Activated T-cell treated with anti-CD3 and anti-CD28 coated beads, Interleukin-2, amount 50 U/mL, for 4 hours (primary cell): ENCODE results near the gene ELF5. TPM values are rescaled to one million over a fixed set of nuclear protein-coding genes. Genes with fewer than 3 reads are reported as not detected.

ENCODE experiments used
- ATAC-seq, 2 donors: fragments of 200-7000 bp; cut with Tn5 transposase; one replicate each; pipeline ENCODE4 v1.10.0; 2021
- DNase-seq: peaks from one replicate; pipeline ENCODE4 v3.0.0-alpha.2; 2020
- H3K27me3 Mint-ChIP-seq: one replicate; pipeline ENCODE4 v1.8.0; 2021; ENCODE audit warnings: low read depth, mixed read lengths
- H3K36me3 Mint-ChIP-seq: one replicate; pipeline ENCODE4 v1.8.0; 2022; ENCODE audit warnings: mixed read lengths; ENCODE audit not compliant: insufficient read depth
- H3K4me1 Mint-ChIP-seq: one replicate; pipeline ENCODE4 v1.8.0; 2021; ENCODE audit warnings: low read depth, mixed read lengths
- H3K4me3 Mint-ChIP-seq: one replicate; pipeline ENCODE4 v1.8.0; 2021; ENCODE audit warnings: mild to moderate bottlenecking, moderate library complexity, mixed read lengths
- H3K9me3 Mint-ChIP-seq: one replicate; pipeline ENCODE4 v1.8.0; 2021; ENCODE audit warnings: mixed read lengths
- total RNA-seq, 3 donors: library from RNA; stranded (reverse); gene quantifications; one replicate each; pipeline ENCODE4 v1.2.1, GENCODE V29; 2021

The ELF5 gene
- total RNA-seq, 3 donors from 2014 or later, result not detected

DNA sequence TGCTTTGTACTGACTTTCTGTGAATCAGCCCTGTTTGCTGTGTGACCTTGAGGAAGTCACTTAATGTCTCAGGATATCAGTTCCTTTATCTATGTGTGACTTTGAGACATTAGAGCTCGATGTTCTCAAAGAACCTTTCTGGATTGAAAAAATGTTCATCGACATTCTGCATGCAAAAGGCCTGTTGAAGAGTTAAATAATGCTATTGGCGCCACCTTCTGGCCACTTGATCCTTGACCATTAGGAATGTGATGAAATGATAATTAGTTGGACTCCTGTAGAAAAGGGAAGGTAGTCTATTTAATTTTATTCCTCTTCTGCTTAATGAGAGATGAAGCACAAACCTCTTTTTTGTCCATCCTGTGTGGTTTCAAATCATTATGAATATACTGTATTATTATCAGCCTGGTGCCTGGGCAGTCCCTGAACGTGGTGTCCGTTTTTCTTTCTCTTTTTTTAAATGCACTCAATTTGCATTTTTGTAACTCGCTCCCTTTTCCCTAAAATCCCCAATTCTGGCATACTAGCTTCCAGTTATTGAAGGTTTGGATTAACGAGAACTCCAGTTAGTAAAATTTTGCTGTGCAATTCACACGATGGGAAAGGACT is 20.7 kb downstream of the ELF5 start:
- H3K27me3 Mint-ChIP-seq, result peaks cover 5% of the 10 kb centered on the region
- DNase-seq (peak; percentile 26), ATAC-seq (no peak)
- H3K4me3 Mint-ChIP-seq, result no peak overlapping the region
- H3K36me3 Mint-ChIP-seq, result no peaks in the 10 kb centered on the region
- no peaks in the 10 kb centered on the region for H3K9me3 Mint-ChIP-seq
- H3K4me1 Mint-ChIP-seq, result no peaks in the 10 kb centered on the region

DNA sequence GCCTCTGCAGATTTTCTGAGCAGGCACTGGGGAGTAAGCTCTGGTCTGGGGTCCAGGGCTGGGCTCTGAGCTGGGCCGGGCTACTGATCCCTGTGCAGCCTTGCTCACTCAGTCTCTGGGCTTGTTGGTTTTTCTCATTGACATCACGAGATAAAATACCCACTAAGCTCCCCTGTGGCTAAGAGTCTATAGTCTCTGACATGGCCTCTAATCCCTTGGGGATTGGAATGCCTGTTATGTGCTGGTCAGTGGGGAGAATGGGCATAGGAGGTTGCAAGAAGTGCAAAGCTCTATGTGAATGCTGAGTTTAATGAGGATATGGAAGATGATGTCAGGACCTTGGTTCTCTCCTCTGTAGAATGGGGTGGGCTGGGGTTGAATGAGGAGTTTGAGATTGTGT is 23.3 kb downstream of the ELF5 start:
- Mint-ChIP-seq H3K9me3 (no peaks in the 10 kb centered on the region), H3K4me1 (no peaks in the 10 kb centered on the region), H3K36me3 (no peaks in the 10 kb centered on the region), H3K4me3 (no peak overlapping the region), H3K27me3 (peaks cover 3% of the 10 kb centered on the region)
- DNase-seq, result no peak
- ATAC-seq, result no peak

DNA sequence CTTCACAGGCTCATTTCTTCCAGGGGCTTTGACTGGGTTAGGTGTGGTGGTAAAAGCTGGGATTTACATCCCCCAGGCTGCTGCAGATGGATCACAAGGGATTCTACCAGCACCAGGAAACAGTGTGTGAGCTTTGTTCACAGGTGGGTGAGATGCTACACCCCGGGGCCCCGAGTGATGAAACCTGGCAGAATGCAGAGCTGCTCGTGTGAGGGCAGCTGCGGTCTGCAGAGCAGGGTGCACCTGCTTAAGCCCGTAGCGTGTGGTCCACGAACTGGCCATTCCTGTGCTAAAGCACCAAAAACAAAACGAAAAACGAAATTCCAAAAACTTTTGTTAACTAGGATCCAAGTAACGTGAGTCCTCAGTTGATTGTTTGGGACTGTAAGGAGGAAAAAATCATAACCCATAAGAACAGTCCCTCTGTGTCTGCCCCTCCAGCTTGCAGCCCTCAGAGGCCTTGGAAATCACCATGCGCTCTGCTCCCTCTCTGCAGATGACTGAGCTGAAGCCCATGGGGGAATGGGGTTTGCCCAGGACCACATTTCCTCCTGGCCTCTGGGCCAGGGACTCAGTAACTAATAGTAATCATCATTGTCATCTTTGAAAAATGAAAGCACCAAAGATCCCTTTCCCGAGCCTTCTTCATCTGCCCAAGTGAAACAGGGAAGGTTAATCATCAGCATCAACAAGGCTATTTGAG is 24.6 kb downstream of the ELF5 start:
- Mint-ChIP-seq H3K9me3 (no peaks in the 10 kb centered on the region), H3K4me3 (no peak overlapping the region), H3K4me1 (no peaks in the 10 kb centered on the region), H3K36me3 (no peaks in the 10 kb centered on the region), H3K27me3 (no peaks in the 10 kb centered on the region)
- DNase-seq, result no peak
- ATAC-seq, result no peak

DNA sequence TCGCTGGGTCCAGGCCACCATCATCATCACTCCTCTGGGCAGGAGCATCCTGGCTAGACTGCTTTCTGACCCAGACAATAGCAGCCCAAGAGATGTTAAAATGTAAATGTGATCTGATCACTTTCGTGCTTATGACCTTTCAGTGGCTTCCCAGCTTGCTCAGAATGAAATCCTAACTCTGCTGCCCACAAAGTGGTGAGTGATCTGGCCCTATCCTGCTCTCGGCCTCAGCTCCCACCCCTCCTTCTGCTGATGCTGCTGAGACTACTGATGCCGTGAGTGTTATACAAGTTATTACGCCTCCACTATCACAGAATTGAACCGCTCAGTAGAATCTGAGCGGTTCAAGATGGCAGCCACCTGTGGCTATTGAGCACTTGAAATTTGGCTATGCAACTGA is 26.2 kb downstream of the ELF5 start:
- DNase-seq (no peak), ATAC-seq (no peak)
- H3K27me3 Mint-ChIP-seq, result peaks cover 2% of the 10 kb centered on the region
- H3K36me3 Mint-ChIP-seq, result no peaks in the 10 kb centered on the region
- no peaks in the 10 kb centered on the region for H3K4me1 Mint-ChIP-seq
- H3K9me3 Mint-ChIP-seq, result no peaks in the 10 kb centered on the region
- no peak overlapping the region for H3K4me3 Mint-ChIP-seq

DNA sequence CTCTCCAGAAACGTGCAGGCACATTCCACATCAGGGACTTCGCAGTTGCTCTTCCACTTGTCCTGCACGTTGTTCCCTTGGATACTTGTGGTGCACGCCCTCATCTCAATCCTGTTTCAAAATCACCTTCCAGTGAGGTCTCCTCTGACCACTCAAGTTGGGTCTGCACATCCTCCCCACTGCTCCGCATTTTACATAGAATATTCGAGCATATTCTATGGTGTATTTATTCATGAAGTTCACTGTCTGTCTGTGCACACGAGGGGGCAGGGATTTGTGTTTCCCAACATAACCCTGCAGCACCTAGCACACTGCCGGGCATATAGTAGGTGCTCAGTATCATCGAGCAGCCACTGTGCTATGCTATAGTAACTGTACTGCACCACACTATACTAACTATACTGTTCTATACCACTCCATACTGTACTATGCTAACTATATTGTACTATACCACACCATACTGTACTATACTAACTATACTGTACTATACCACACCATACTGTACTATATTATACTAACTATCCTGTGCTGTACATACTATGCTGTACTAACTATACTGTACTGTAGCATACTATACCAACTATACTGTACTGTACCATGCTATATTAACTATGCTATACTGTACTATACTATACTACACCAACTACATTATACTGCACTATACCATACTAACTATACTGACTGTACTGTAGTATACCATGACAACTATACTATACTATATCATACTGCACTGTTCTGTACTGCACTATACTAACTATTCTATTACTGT is 30.3 kb downstream of the ELF5 start:
- H3K27me3 Mint-ChIP-seq, result peaks cover 2% of the 10 kb centered on the region
- DNase-seq, result no peak
- H3K9me3 Mint-ChIP-seq, result no peaks in the 10 kb centered on the region
- ATAC-seq, result no peak
- no peaks in the 10 kb centered on the region for H3K4me1 Mint-ChIP-seq
- no peak overlapping the region for H3K4me3 Mint-ChIP-seq
- no peaks in the 10 kb centered on the region for H3K36me3 Mint-ChIP-seq

DNA sequence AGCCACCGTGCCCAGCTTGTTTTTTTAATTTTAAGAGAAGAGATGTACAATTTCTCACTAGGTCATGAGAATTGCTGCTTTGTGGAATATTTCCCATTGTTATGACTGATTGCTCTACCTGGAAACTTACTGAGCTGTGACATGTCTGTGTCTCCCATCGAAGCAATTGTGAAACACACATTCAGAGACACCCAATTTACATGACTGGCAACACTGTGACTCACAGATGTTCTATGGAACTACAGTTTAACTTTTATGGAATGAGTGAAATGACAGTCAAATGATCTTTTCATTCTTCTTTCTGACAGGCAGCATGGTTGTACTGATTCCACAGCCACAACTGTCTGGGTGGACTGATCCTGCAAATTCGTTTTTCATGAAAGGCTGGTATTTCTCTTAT is 32.3 kb downstream of the ELF5 start:
- ATAC-seq (no peak), DNase-seq (no peak)
- peaks cover 2% of the 10 kb centered on the region for H3K27me3 Mint-ChIP-seq
- no peaks in the 10 kb centered on the region for H3K36me3 Mint-ChIP-seq
- H3K4me3 Mint-ChIP-seq, result no peak overlapping the region
- H3K4me1 Mint-ChIP-seq, result no peaks in the 10 kb centered on the region
- H3K9me3 Mint-ChIP-seq, result no peaks in the 10 kb centered on the region

DNA sequence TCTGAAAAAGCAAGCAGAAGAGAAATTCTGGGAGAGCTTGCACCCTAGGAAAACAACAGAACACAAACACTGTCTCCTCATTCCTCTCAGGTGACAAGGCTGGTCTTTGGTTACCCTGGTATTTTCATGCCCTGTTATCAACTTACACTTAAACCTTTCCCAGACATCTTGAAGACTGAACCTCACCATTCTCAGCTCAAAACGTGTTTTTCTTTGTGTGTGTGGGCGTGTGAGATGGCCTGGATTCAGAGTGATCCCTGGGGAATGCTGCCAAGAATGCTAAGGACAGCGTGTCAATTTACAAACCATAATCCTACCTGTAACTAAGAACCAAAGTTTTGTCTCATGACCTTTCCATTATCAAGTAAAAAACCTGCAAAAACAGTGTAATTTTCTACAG is 33.3 kb downstream of the ELF5 start:
- Mint-ChIP-seq H3K36me3 (no peaks in the 10 kb centered on the region), H3K9me3 (no peaks in the 10 kb centered on the region), H3K4me3 (no peak overlapping the region), H3K4me1 (no peaks in the 10 kb centered on the region), H3K27me3 (peaks cover 2% of the 10 kb centered on the region)
- DNase-seq, result no peak
- no peak for ATAC-seq

DNA sequence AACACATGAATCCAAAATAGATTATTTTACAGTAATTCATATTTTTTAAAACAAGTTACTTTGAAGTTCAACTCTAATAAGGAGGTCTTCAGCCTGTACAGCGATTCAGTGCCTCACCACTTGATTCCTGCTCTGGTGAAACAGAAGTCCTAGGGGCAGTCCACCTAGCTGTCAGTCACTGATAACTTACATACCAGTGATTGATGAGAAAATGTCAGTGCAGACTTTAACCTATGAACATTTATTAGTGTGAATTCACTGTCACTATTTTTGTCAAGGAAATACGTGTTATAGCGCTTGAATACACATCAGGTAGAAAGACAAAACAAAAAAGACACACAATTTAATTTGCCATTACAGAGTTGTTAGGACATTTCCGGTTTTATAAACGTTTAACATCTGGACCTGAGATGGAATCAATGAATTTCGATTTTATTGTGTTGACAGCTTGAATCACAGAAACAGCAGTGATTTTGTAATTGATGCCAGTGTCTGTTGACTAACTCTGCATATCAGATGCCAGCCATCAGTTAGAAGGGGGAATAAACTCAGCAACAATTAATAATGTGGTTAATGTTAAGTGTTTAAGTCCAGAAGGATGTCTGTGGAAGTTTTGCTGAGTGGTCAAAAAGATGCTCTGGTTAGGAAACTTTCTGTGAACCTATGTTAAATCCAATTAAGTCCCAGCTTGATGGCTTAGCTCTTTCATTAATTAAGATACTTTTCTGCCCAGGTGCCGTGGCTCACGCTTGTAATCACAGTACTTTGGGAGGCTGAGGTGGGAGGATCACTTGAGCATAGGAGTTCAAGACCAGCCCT is 34.5 kb downstream of the ELF5 start:
- Mint-ChIP-seq H3K36me3 (no peaks in the 10 kb centered on the region), H3K9me3 (no peaks in the 10 kb centered on the region), H3K4me1 (no peaks in the 10 kb centered on the region), H3K4me3 (no peak overlapping the region), H3K27me3 (peaks cover 2% of the 10 kb centered on the region)
- DNase-seq (no peak), ATAC-seq (no peak)

DNA sequence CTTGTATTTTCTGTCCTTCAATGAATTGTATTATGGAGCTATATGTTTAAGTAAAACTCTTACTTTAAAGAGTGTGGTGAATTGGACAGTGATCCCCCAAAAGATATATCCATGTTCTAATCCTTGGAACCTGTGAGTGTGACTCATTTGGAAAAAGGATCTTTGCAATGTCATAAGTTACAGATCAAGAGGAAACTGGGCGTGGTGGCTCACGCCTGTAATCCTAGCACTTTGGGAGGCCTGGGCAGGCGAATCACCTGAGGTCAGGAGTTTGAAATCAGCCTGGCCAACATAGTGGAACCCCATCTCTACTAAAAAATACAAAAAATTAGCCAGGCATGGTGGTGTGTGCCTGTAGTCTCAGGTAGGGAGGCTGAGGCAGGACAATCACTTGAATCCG is 36.7 kb downstream of the ELF5 start:
- Mint-ChIP-seq H3K4me1 (no peaks in the 10 kb centered on the region), H3K36me3 (peaks cover 14% of the 10 kb centered on the region), H3K27me3 (no peaks in the 10 kb centered on the region), H3K9me3 (no peaks in the 10 kb centered on the region), H3K4me3 (no peak overlapping the region)
- DNase-seq (no peak), ATAC-seq (no peak)

DNA sequence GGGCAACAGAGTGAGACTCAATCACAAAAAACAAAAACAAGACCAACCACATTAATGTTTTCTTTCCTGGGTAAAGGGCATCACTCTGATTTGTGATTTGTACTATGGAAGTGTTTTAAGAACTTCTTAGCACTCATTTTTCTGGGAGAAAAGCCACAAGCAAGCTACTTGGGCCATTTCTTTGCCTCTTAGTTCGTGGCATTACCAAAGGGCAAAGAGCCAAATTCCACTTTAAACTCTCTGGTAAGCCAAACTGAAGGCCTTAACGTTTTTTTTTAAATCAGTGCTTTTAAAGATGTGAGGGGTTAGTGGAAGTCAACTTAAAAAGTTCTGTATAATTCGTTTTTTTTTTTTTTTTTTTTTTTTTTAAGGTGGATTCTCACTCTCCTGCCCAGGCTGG is 37.9 kb downstream of the ELF5 start:
- Mint-ChIP-seq H3K9me3 (no peaks in the 10 kb centered on the region), H3K4me3 (no peak overlapping the region), H3K27me3 (no peaks in the 10 kb centered on the region), H3K4me1 (no peaks in the 10 kb centered on the region), H3K36me3 (peaks cover 20% of the 10 kb centered on the region)
- no peak for ATAC-seq
- no peak for DNase-seq

DNA sequence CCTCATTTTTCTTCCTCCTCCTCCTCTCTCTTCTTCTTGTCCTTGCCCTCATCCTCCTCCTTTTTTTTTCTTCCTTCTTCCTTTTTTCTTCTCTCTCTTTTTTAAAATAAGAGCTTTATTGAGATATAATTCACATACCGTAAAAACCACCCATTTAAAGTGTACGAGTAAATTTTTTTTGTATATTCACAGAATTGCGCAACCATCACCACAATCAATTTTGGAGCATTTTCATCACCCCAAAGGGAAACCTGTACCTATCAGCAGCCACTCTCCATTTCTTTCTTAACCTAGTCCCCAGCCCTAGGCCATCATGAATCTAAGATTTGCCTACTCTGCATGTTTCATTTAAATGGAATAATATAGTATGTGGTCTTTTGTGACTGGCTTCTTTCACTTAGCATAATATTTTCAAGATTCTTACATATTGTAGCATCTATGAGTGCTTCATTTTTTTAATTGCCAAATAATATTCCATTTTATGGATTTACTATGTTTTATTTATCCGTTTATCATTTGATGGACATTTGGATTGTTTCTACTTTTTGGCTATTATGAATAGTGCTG is 39.9 kb downstream of the ELF5 start:
- H3K36me3 Mint-ChIP-seq, result peaks cover 20% of the 10 kb centered on the region
- no peaks in the 10 kb centered on the region for H3K9me3 Mint-ChIP-seq
- no peak for ATAC-seq
- no peaks in the 10 kb centered on the region for H3K4me1 Mint-ChIP-seq
- no peaks in the 10 kb centered on the region for H3K27me3 Mint-ChIP-seq
- no peak overlapping the region for H3K4me3 Mint-ChIP-seq
- DNase-seq, result no peak

DNA sequence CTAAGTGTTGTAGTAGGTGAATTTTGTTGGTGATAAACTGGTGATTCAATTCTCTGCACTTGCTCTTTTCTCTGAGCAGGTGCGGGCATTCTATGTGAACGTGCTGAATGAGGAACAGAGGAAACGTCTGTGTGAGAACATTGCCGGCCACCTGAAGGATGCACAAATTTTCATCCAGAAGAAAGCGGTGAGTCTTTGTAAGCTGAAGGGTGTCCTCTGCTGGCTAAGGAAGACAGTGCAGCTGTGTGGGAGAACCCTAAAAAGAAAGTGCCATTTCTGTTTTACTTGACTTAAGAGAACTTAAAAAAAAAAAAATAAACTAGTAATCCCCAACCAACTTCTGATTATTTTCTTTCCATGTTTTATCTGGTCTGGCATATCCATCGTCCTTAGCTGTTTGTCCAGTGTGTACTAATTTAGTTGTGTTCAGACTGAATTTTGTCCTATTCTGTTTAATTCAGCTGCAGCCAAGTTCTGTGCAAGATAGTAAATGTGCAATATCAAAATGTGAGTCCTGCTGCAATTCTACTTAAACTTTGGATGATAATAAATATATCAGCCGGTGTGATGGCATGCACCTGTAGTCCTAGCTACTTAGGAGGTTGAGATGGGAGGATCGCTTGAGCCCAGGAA is 45.3 kb downstream of the ELF5 start:
- Mint-ChIP-seq H3K36me3 (peaks cover 51% of the 10 kb centered on the region), H3K27me3 (no peaks in the 10 kb centered on the region), H3K9me3 (peaks cover 6% of the 10 kb centered on the region), H3K4me3 (no peak overlapping the region), H3K4me1 (peaks cover 6% of the 10 kb centered on the region)
- peak; percentile 17 for DNase-seq
- peak; percentile 50 to 70 for ATAC-seq

DNA sequence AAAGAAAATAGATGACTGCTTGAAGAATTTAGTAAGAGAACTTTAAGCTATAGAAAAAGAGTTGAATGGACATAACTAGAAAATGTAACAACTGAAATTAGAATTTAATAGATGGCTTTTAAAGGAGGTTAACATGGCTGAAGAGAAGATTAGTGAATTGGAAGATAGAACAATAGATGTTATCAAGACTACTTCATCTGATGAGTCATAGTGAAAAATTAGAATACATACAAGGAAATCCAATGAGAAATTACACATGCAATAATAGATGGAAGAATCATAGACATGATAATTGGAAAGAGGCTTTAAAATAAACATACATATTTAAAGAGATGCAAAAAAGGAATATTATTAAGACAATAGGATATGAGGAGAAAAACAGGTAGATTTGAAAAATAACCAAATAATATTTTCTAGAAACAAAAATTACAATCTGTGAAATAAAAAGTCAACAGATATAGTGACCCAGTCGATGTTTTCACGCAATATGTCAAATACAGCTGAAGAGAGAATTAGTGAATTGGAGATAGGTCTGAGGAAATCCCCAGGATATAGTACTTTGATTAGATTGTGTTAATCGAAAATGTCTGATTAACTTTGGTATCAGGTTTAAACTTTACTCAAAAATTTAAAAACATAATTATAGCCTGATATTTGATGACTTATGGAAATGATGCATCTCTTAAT is 46.6 kb downstream of the ELF5 start:
- H3K36me3 Mint-ChIP-seq, result peaks cover 48% of the 10 kb centered on the region
- H3K4me3 Mint-ChIP-seq, result no peak overlapping the region
- DNase-seq (no peak), ATAC-seq (no peak)
- peaks cover 6% of the 10 kb centered on the region for H3K4me1 Mint-ChIP-seq
- peaks cover 6% of the 10 kb centered on the region for H3K9me3 Mint-ChIP-seq
- no peaks in the 10 kb centered on the region for H3K27me3 Mint-ChIP-seq
